Heart left ventricle (tissue), 16 donors: ENCODE data around the gene SLC37A1. TPM values are rescaled to one million over a fixed set of nuclear protein-coding genes. Genes with fewer than 3 reads are reported as not detected.

Experiments
- ATAC-seq, 4 donors: fragments of 200-7000 bp; cut with Tn5 transposase; one replicate each; pipeline ENCODE4 v1.9.1; 2020 to 2022; ENCODE audit warnings: moderate library complexity in 4 of 4, mild to moderate bottlenecking in 3 of 4, moderate number of reproducible peaks in 1 of 4
- DNase-seq, 5 donors: peaks; one replicate each; pipeline ENCODE4 v3.0.0-alpha.2; 2020
- H3K27ac ChIP-seq, 12 donors: fragments of 200-600 bp; sonication (generic) in 4 of 12; one replicate each; pipeline versions ENCODE4 v1.5.0 to v1.8.0; 2016 to 2022; ENCODE audit warnings: mild to moderate bottlenecking in 2 of 12
- H3K27me3 ChIP-seq, 9 donors: fragments of 200-600 bp; sonication (generic) in 2 of 9; one replicate each; pipeline versions ENCODE4 v1.5.1 to v1.8.0; 2016 to 2022; ENCODE audit warnings: mild to moderate bottlenecking in 3 of 9
- H3K36me3 ChIP-seq, 9 donors: fragments of 200-600 bp; sonication (generic) in 2 of 9; one replicate each; pipeline versions ENCODE4 v1.5.0 to v1.8.0; 2018 to 2022; ENCODE audit warnings: mild to moderate bottlenecking in 2 of 9
- H3K4me1 ChIP-seq, 12 donors: fragments of 200-600 bp; sonication (generic) in 4 of 12; one replicate each; pipeline versions ENCODE4 v1.5.0 to v1.8.0; 2016 to 2022; ENCODE audit warnings: mild to moderate bottlenecking in 3 of 12
- H3K4me3 ChIP-seq, 12 donors: fragments of 200-600 bp; sonication (generic) in 4 of 12; one replicate each; pipeline versions ENCODE4 v1.5.0 to v1.8.0; 2017 to 2022; ENCODE audit warnings: mild to moderate bottlenecking in 9 of 12, moderate library complexity in 4 of 12
- H3K9me3 ChIP-seq, 12 donors: fragments of 200-600 bp; sonication (generic) in 4 of 12; one replicate each; pipeline versions ENCODE4 v1.5.0 to v1.8.0; 2016 to 2022; ENCODE audit warnings: mild to moderate bottlenecking in 1 of 12
- CTCF ChIP-seq, 12 donors: fragments of 200-600 bp; sonication (generic) in 4 of 12; IDR thresholded peaks; one replicate each; pipeline versions ENCODE4 v1.5.0 to v1.8.0; 2018 to 2022; ENCODE audit warnings: antibody characterized with exemption in 12 of 12, mild to moderate bottlenecking in 5 of 12
- POLR2A ChIP-seq, 2 donors: fragments of 450-650 bp; IDR thresholded peaks; one replicate each; pipeline ENCODE4 v1.6.1; 2017; ENCODE audit warnings: antibody characterized with exemption in 2 of 2, mild to moderate bottlenecking in 2 of 2, moderate library complexity in 2 of 2
- WGBS, 4 donors: extraction: QIAGEN DNeasy Blood & Tissue Kit in 2 of 4; methylation state at CpG; one replicate each; pipeline versions ENCODE4 v1.1.5 to v1.1.7; 2013 to 2018; 5-methylcytosine and 5-hydroxymethylcytosine counted together
- intact Hi-C, 10 donors: fragments of 100-400 bp; cut with DNase I; formaldehyde crosslinking; loops; one replicate each; pipeline versions ENCODE4 v1.11.1 to v1.14.2; 2022
- polyA plus RNA-seq, 2 donors: library from polyadenylated mRNA; stranded (reverse); fragments of 200-250 nt; gene quantifications; one replicate each; pipeline ENCODE4 v1.2.3, GENCODE V29; 2013
- total RNA-seq, 9 donors: library from RNA; depleted of rRNA in 2 of 9; stranded (reverse); fragments of >200 nt in 2 of 9; fragmentation: NEBNext Ultra II Directional in 3 of 9; extraction: Animal tissue kit (Norgen Biotek cat#: 25700) in 3 of 9; gene quantifications; one replicate each; pipeline versions ENCODE4 v1.1.0 to v1.2.4, GENCODE V29; 2016 to 2023
- donor health status: ischemic (EF 13 %, LVEDD 7.1; RV severe dilation, severe dysfunction).
- donor health status: healthy with polysubstance abuse.
- donor health status: DM: no; HTN: yes; CAD: no.
- donor health status: DM: no; HTN: no; CAD: no.
- donor health status: ischemic (EF 25% LVEDD 6.9; RV normal size, moderate dysfunction).
- donor health status: ischemic (EF 25% LVEDD 5.7; RV mildly dilated, moderate dysfunction).
- donor health status: healthy.
- donor health status: DM: yes; HTN: yes; CAD: no.
- donor health status: ischemic (EF 35%, LVEDD 5.7; RV mildly dilated, moderate dysfunction).
- donor health status: nonischemic (EF 11% LVEDD 7.7; RV severe dilation, severe dysfunction).
- donor health status: DM: yes; HTN: yes; CAD: no.
- donor health status: PGD.
- donor health status: ischemic (EF 29% LVEDD 5.4; RV normal size, mild dysfunction).
- donor health status: nonischemic (EF 23%, LVEDD 6.1; RV moderate dilation, normal function).

The SLC37A1 gene
- total and polyA plus RNA-seq, 11 donors, result 2.2 to 13.0 (median 3.8) TPM

GRCh38 chr21:42524341-42525028, 10.8 kb downstream of the SLC37A1 start:
- H3K27ac ChIP-seq, result peak overlapping the region; percentile 53 to 88 (median 77)
- TF ChIP-seq POLR2A (IDR thresholded peaks at IDR 0.05) (no peak), CTCF (IDR thresholded peaks at IDR 0.05) (no peak)
- H3K4me3 ChIP-seq, result peak overlapping the region in 10 of 12 donors; percentile 7 to 49 (median 37)
- no peaks in the 10 kb centered on the region for H3K9me3 ChIP-seq
- 18 to 26% (median 24%) methylated on average over 17 of the region's 17 CpGs for WGBS, 4 donors
- H3K4me1 ChIP-seq, result peaks cover 2 to 57% (median 40%) of the 10 kb centered on the region in 12 donors
- ATAC-seq (peak; percentile 70 to 80 (median 76)), DNase-seq (peak; percentile 65 to 87 (median 68))
- intact Hi-C loops, result no loop called here
- peaks cover 0 to 48% (median 13%) of the 10 kb centered on the region in 9 donors for H3K36me3 ChIP-seq
- H3K27me3 ChIP-seq, result no peaks in the 10 kb centered on the region

GRCh38 chr21:42525029-42525581, 11.5 kb downstream of the SLC37A1 start:
- intact Hi-C loops, result no loop called here
- ATAC-seq, result peak in 3 of 4 donors; percentile 16 to 35 (median 29)
- TF ChIP-seq CTCF (IDR thresholded peaks at IDR 0.05) (no peak), POLR2A (IDR thresholded peaks at IDR 0.05) (no peak)
- Histone ChIP-seq H3K4me3 (peak overlapping the region in 10 of 12 donors; percentile 7 to 49 (median 37)), H3K36me3 (peaks cover 0 to 46% (median 7%) of the 10 kb centered on the region in 9 donors), H3K27ac (peak overlapping the region; percentile 53 to 88 (median 77)), H3K4me1 (peaks cover 2 to 57% (median 40%) of the 10 kb centered on the region in 12 donors), H3K9me3 (no peaks in the 10 kb centered on the region), H3K27me3 (no peaks in the 10 kb centered on the region)
- no peak for DNase-seq
- WGBS, 4 donors, result 43 to 49% (median 48%) methylated on average over 13 to 15 of the region's 15 CpGs

GRCh38 chr21:42525676-42526378, 12.2 kb downstream of the SLC37A1 start:
- no peak for DNase-seq
- intact Hi-C loops, result no loop called here
- peaks cover 0 to 44% (median 6%) of the 10 kb centered on the region in 9 donors for H3K36me3 ChIP-seq
- H3K4me1 ChIP-seq, result peaks cover 2 to 57% (median 40%) of the 10 kb centered on the region in 12 donors
- H3K9me3 ChIP-seq, result no peaks in the 10 kb centered on the region
- ATAC-seq, result no peak
- WGBS, 4 donors, result 71 to 85% (median 78%) methylated on average over 9 of the region's 9 CpGs
- TF ChIP-seq POLR2A (IDR thresholded peaks at IDR 0.05), result no peak
- peak overlapping the region in 11 of 12 donors; percentile 26 to 88 (median 76) for H3K27ac ChIP-seq
- no peaks in the 10 kb centered on the region for H3K27me3 ChIP-seq
- H3K4me3 ChIP-seq, result no peak overlapping the region

GRCh38 chr21:42526379-42526727, 12.7 kb downstream of the SLC37A1 start:
- peak; percentile 28 to 55 (median 42) for ATAC-seq
- peak; percentile 40 to 74 (median 58) for DNase-seq

More at GRCh38 chr21:42526379-42526727, 12.7 kb downstream of the SLC37A1 start:
- no peaks in the 10 kb centered on the region for H3K27me3 ChIP-seq
- no peaks in the 10 kb centered on the region for H3K9me3 ChIP-seq
- peak overlapping the region in 11 of 12 donors; percentile 3 to 84 (median 65) for H3K27ac ChIP-seq
- H3K4me3 ChIP-seq, result no peak overlapping the region
- peaks cover 0 to 38% (median 6%) of the 10 kb centered on the region in 9 donors for H3K36me3 ChIP-seq
- intact Hi-C loops, result no loop called here
- TF ChIP-seq CTCF (IDR thresholded peaks at IDR 0.05) (no peak), POLR2A (IDR thresholded peaks at IDR 0.05) (no peak)
- 35 to 55% (median 48%) methylated on average over 9 of the region's 9 CpGs for WGBS, 4 donors
- H3K4me1 ChIP-seq, result peaks cover 2 to 57% (median 40%) of the 10 kb centered on the region in 12 donors
